Suprapubic skin (tissue), 4 donors: ENCODE measurements around the gene OTOG.

Experiments
- EP300 ChIP-seq: sonication (generic); formaldehyde crosslinking; IDR thresholded peaks from one replicate; pipeline ENCODE4 v1.6.1; 2017; ENCODE audit warnings: antibody characterized with exemption
- POLR2A ChIP-seq, 2 donors: fragments of 450-650 bp; IDR thresholded peaks; one replicate each; pipeline ENCODE4 v1.6.1; 2017; ENCODE audit warnings: antibody characterized with exemption in 2 of 2, mild to moderate bottlenecking in 2 of 2, moderate library complexity in 2 of 2
- POLR2AphosphoS5 ChIP-seq, 3 donors: sonication (generic); formaldehyde crosslinking; IDR thresholded peaks; one replicate each; pipeline ENCODE4 v1.6.1; 2017; ENCODE audit warnings: antibody characterized with exemption in 3 of 3
- TF ChIP-seq, protein P1 (sequence below), 2 donors: fragments of 200-600 bp in 1 of 2; fragments of 450-650 bp in 1 of 2; sonication (generic) in 1 of 2; IDR thresholded peaks; one replicate each; pipeline ENCODE4 v1.5.1; 2016 to 2019; ENCODE audit warnings: antibody characterized with exemption in 2 of 2, mild to moderate bottlenecking in 1 of 2, moderate library complexity in 1 of 2

DNA sequence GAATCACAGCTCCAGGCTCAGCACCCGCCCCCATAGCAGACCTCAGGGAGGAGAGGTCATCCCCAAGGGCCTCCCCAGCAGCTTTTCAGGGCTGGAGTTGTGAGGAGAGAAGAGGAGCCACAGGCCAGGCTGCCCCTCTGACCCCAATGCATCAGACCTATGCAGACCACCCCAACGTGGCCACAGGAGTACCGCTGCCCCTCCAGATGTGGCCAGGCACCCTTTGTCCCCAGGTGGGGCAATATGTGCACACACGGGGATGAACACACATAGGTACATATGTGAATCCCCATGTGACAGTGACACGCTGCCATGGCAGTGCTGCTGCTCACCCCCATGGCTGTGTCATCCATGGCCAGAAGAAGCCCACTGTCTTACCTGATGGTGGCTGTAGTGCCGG lies 13.7 kb upstream of the OTOG start:
- TF ChIP-seq, protein P1, sequence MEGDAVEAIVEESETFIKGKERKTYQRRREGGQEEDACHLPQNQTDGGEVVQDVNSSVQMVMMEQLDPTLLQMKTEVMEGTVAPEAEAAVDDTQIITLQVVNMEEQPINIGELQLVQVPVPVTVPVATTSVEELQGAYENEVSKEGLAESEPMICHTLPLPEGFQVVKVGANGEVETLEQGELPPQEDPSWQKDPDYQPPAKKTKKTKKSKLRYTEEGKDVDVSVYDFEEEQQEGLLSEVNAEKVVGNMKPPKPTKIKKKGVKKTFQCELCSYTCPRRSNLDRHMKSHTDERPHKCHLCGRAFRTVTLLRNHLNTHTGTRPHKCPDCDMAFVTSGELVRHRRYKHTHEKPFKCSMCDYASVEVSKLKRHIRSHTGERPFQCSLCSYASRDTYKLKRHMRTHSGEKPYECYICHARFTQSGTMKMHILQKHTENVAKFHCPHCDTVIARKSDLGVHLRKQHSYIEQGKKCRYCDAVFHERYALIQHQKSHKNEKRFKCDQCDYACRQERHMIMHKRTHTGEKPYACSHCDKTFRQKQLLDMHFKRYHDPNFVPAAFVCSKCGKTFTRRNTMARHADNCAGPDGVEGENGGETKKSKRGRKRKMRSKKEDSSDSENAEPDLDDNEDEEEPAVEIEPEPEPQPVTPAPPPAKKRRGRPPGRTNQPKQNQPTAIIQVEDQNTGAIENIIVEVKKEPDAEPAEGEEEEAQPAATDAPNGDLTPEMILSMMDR (IDR thresholded peaks at IDR 0.05) = no peak
- TF ChIP-seq POLR2AphosphoS5 (IDR thresholded peaks at IDR 0.05) (no peak), POLR2A (IDR thresholded peaks at IDR 0.05) (no peak), EP300 (no peak)
